Keratinocyte (primary cell): Measurements from ENCODE around the gene TTC28. TPM values are rescaled to one million over a fixed set of nuclear protein-coding genes. Genes with fewer than 3 reads are reported as not detected.
A peak's percentile ranks its signal among the peaks of the same experiment; 100 is the strongest.

Experiments
- DNase-seq: peaks from one replicate; pipeline ENCODE4 v3.0.0-alpha.2; 2011; ENCODE audit warnings: low read depth, missing footprints, low spot score
- FAIRE-seq: peaks from 2 replicates; lab custom pipeline; 2011; peaks lifted over from hg19 to GRCh38; lab: Jason Lieb, UNC
- H2AFZ ChIP-seq: 2 replicates; pipeline ENCODE4 v1.6.0; 2012; ENCODE audit warnings: low read length, control low read depth, inconsistent platforms; ENCODE audit not compliant: control insufficient read depth
- H3K27ac ChIP-seq: 2 replicates; pipeline ENCODE4 v1.5.1; 2011; ENCODE audit warnings: low read length; ENCODE audit not compliant: control insufficient read depth, insufficient read depth
- H3K27me3 ChIP-seq: 3 replicates; pipeline ENCODE4 v1.6.0; 2011; ENCODE audit warnings: low read length; ENCODE audit not compliant: control insufficient read depth, insufficient read depth; ENCODE audit errors: extremely low read depth
- H3K36me3 ChIP-seq, 2 experiments: 2 replicates in 1 of 2; 3 replicates in 1 of 2; pipeline ENCODE4 v1.5.1; 2011; ENCODE audit warnings: low read length in 2 of 2, mild to moderate bottlenecking in 1 of 2; ENCODE audit not compliant: control insufficient read depth in 2 of 2, insufficient read depth in 2 of 2; ENCODE audit errors: extremely low read depth in 1 of 2
- H3K4me1 ChIP-seq: 3 replicates; pipeline ENCODE4 v1.5.1; 2011; ENCODE audit warnings: low read length; ENCODE audit not compliant: control insufficient read depth, insufficient read depth; ENCODE audit errors: extremely low read depth
- H3K4me2 ChIP-seq: 3 replicates; pipeline ENCODE4 v1.6.0; 2011; ENCODE audit warnings: low read depth, low read length; ENCODE audit not compliant: control insufficient read depth, insufficient read depth; ENCODE audit errors: extremely low read depth
- H3K4me3 ChIP-seq, 3 experiments: fragments of 200-600 bp in 1 of 3; sonication (generic) in 1 of 3; 2 replicates in 2 of 3; 3 replicates in 1 of 3; pipeline ENCODE4 v1.5.1; 2011 to 2016; ENCODE audit warnings: low read length in 3 of 3, mild to moderate bottlenecking in 3 of 3, control low read depth in 2 of 3, inconsistent platforms in 1 of 3, low read depth in 1 of 3, mixed read lengths in 1 of 3, mixed run types in 1 of 3, moderate library complexity in 1 of 3; ENCODE audit not compliant: control insufficient read depth in 2 of 3, insufficient read depth in 2 of 3; ENCODE audit errors: extremely low read depth in 1 of 3
- H3K79me2 ChIP-seq: 2 replicates; pipeline ENCODE4 v1.6.0; 2012; ENCODE audit warnings: low read length; ENCODE audit not compliant: control insufficient read depth, insufficient read depth
- H3K9ac ChIP-seq: 3 replicates; pipeline ENCODE4 v1.6.0; 2011; ENCODE audit warnings: low read length; ENCODE audit not compliant: control insufficient read depth, insufficient read depth; ENCODE audit errors: extremely low read depth
- H3K9me1 ChIP-seq: 3 replicates; pipeline ENCODE4 v1.6.0; 2011; ENCODE audit warnings: low read length; ENCODE audit not compliant: control insufficient read depth, insufficient read depth; ENCODE audit errors: extremely low read depth
- H3K9me3 ChIP-seq: 2 replicates; pipeline ENCODE4 v1.5.1; 2012; ENCODE audit warnings: low read depth, low read length; ENCODE audit not compliant: control insufficient read depth
- H4K20me1 ChIP-seq: 3 replicates; pipeline ENCODE4 v1.6.0; 2011; ENCODE audit warnings: low read length; ENCODE audit not compliant: control insufficient read depth, insufficient read depth; ENCODE audit errors: extremely low read depth
- EZH2 ChIP-seq: IDR thresholded peaks from one replicate; pipeline ENCODE4 v1.6.1; 2012; ENCODE audit warnings: inconsistent platforms, mild to moderate bottlenecking, low read length, moderate library complexity
- dilution Hi-C: fragments of 300-500 bp; cut with MboI; formaldehyde crosslinking; loops from one replicate; pipeline ENCODE4 v1.7.0; 2020; ENCODE audit warnings: low sequenced_read_pairs; ENCODE audit not compliant: extremely low pct_ligation_motif_present
- polyA plus RNA-seq, 5 experiments: library from polyadenylated mRNA; depleted of rRNA in 3 of 5; stranded (reverse) in 3 of 5; stranded (forward) in 1 of 5; unstranded in 1 of 5; fragments of >200 nt; gene quantifications; 1 replicate in 1 of 5; 2 replicates in 3 of 5; 3 replicates in 1 of 5; pipeline versions ENCODE4 v1.2.1 to v1.2.3, GENCODE V29; 2011 to 2012; ENCODE audit warnings: missing spikeins in 2 of 5, low read depth in 1 of 5, low replicate concordance in 1 of 5
- TF ChIP-seq, protein P1 (sequence below), 3 experiments: IDR thresholded peaks in 1 of 3; conservative IDR thresholded peaks in 1 of 3; optimal IDR thresholded peaks in 1 of 3; 2 replicates in 2 of 3; 3 replicates in 1 of 3; pipeline versions ENCODE3 to v1.5.1; 2011; ENCODE audit warnings: low read length in 3 of 3, mild to moderate bottlenecking in 3 of 3, moderate library complexity in 2 of 3, control low read depth in 1 of 3, inconsistent platforms in 1 of 3; ENCODE audit not compliant: insufficient read depth in 2 of 3; ENCODE audit errors: extremely low read depth in 1 of 3

Gene TTC28
- polyA plus RNA-seq, 1 donor (not counting 4 experiments of a cell fraction or from before 2014, with no cell fraction given), result 0.66 TPM

DNA sequence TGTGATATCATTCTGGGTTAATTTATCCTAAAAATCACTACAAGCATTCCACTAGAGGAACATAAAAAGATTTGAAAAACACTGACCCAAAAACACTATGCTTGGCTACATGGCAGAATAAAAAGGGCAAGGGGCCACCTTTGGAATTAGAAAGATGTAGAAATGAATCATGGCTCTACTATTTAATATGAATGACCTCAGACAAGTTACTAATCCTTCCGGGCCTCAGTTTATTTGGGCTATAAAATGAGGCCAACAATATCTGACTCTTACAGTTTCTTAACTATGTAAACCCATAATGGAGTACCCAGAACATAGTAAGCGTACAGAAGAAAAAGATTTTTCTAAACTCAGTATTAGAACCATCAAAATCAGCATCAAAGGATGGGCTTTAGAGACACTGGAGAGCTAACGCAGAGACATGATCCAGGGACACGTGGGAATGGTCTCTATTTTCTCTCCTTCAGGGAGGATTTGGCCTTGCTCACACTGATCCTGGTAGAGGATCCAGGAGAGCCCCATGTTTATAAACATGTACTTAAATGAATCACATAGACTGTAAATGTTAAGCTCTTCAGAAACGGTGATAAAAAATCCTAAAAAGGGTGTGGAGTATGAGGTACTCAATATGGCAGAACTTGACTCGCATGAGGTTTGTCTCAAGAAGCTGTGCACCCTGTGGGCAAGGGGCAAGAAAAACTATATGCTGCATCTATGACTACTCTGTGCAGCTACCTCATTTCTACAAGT is 472.2 kb downstream of the TTC28 start:
- Histone ChIP-seq H3K79me2 (no peaks in the 10 kb centered on the region), H3K9me3 (no peaks in the 10 kb centered on the region), H4K20me1 (no peaks in the 10 kb centered on the region), H3K4me1 (no peaks in the 10 kb centered on the region), H3K27ac (no peak overlapping the region), H3K9me1 (no peaks in the 10 kb centered on the region), H3K9ac (no peak overlapping the region), H2AFZ (no peak overlapping the region), H3K4me3 (no peak overlapping the region), H3K36me3 (no peaks in the 10 kb centered on the region), H3K4me2 (no peak overlapping the region), H3K27me3 (no peaks in the 10 kb centered on the region)
- dilution Hi-C loops, result no loop called here
- TF ChIP-seq EZH2, result no peak
- TF ChIP-seq, protein P1, sequence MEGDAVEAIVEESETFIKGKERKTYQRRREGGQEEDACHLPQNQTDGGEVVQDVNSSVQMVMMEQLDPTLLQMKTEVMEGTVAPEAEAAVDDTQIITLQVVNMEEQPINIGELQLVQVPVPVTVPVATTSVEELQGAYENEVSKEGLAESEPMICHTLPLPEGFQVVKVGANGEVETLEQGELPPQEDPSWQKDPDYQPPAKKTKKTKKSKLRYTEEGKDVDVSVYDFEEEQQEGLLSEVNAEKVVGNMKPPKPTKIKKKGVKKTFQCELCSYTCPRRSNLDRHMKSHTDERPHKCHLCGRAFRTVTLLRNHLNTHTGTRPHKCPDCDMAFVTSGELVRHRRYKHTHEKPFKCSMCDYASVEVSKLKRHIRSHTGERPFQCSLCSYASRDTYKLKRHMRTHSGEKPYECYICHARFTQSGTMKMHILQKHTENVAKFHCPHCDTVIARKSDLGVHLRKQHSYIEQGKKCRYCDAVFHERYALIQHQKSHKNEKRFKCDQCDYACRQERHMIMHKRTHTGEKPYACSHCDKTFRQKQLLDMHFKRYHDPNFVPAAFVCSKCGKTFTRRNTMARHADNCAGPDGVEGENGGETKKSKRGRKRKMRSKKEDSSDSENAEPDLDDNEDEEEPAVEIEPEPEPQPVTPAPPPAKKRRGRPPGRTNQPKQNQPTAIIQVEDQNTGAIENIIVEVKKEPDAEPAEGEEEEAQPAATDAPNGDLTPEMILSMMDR (optimal IDR thresholded peaks at IDR 0.05 in 1 of 3, IDR thresholded peaks at IDR 0.05 in 1 of 3, conservative IDR thresholded peaks at IDR 0.05 in 1 of 3; ENCODE audit: extremely low read depth in 1 of 3, insufficient read depth in 2 of 3, low read length in 3 of 3), result no peak
- DNase-seq (no peak), FAIRE-seq (peak; percentile 26)

DNA sequence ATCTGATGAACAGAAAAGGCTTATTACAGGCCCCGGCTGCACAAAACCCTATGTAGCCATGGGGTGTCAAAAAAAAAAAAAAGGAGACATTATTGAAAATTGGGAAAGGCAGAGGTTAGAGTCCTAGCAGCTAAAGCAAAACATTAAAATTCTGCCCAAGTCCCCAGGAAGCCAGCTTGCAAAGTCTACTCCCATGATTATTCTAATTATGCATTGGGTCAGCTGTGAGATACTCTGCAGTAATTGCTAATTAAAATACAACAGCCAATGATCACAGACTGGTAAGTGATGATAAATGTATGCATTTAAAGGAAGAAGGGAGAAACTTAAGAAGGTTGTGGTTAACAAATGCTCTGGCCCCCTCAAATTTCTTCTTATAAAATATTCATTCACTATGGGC is 473.7 kb downstream of the TTC28 start:
- DNase-seq (no peak), FAIRE-seq (no peak)
- Histone ChIP-seq H3K9ac (no peak overlapping the region), H3K4me1 (no peaks in the 10 kb centered on the region), H2AFZ (no peak overlapping the region), H3K27ac (no peak overlapping the region), H3K4me2 (no peak overlapping the region), H3K79me2 (no peaks in the 10 kb centered on the region), H3K36me3 (no peaks in the 10 kb centered on the region), H3K9me3 (no peaks in the 10 kb centered on the region), H3K4me3 (no peak overlapping the region), H3K27me3 (no peaks in the 10 kb centered on the region), H4K20me1 (no peaks in the 10 kb centered on the region), H3K9me1 (no peaks in the 10 kb centered on the region)
- dilution Hi-C loops, result no loop called here
- TF ChIP-seq, protein P1 (optimal IDR thresholded peaks at IDR 0.05 in 1 of 3, IDR thresholded peaks at IDR 0.05 in 1 of 3, conservative IDR thresholded peaks at IDR 0.05 in 1 of 3; ENCODE audit: extremely low read depth in 1 of 3, insufficient read depth in 2 of 3, low read length in 3 of 3), result no peak
- no peak for TF ChIP-seq EZH2
